OCI-LY3 (cell line): ENCODE measurements around the gene GBX2.

Experiments used
- H2AFZ ChIP-seq: fragments of 200-600, 300-600 bp; shearing (Covaris generic); 2 replicates; pipeline ENCODE4 v1.6.0; 2014; ENCODE audit warnings: antibody characterized with exemption, low read depth, low read length
- H3K27ac ChIP-seq: fragments of 200-600, 300-600 bp; sonication (generic); 2 replicates; pipeline ENCODE4 v1.5.1; 2014; ENCODE audit warnings: mild to moderate bottlenecking, low read length, moderate library complexity, mixed read lengths
- H3K27me3 ChIP-seq: fragments of 200-600, 300-600 bp; sonication (generic); 2 replicates; pipeline ENCODE4 v1.6.1; 2014; ENCODE audit warnings: low read depth, low read length, mixed read lengths
- H3K36me3 ChIP-seq: fragments of 200-600, 300-600 bp; sonication (generic); replicated peaks from 2 replicates; pipeline ENCODE3; 2014; ENCODE audit warnings: low read depth, low read length, mixed read lengths
- H3K4me1 ChIP-seq: fragments of 300-600, 200-600 bp; sonication (generic); 2 replicates; pipeline ENCODE4 v1.6.1; 2014; ENCODE audit warnings: low read length, mixed read lengths
- H3K4me2 ChIP-seq: fragments of 200-600, 300-600 bp; sonication (generic); 2 replicates; pipeline ENCODE4 v1.6.1; 2014; ENCODE audit warnings: low read length, mixed read lengths
- H3K4me3 ChIP-seq: fragments of 300-600, 200-600 bp; sonication (generic); 2 replicates; pipeline ENCODE4 v1.5.1; 2014; ENCODE audit warnings: antibody characterized with exemption, mild to moderate bottlenecking, low read length, moderate library complexity
- H3K79me2 ChIP-seq: fragments of 300-600, 200-600 bp; shearing (Covaris generic); 2 replicates; pipeline ENCODE4 v1.6.1; 2014; ENCODE audit warnings: mild to moderate bottlenecking, low read length, mixed read lengths
- H3K9ac ChIP-seq: fragments of 300-600, 200-600 bp; shearing (Covaris generic); 2 replicates; pipeline ENCODE4 v1.6.0; 2014; ENCODE audit warnings: mild to moderate bottlenecking, low read length, moderate library complexity
- H3K9me3 ChIP-seq: fragments of 200-600, 300-600 bp; shearing (Covaris generic); 2 replicates; pipeline ENCODE4 v1.6.1; 2014; ENCODE audit warnings: low read length, mixed read lengths; ENCODE audit not compliant: insufficient read depth
- H4K20me1 ChIP-seq: fragments of 200-600, 300-600 bp; sonication (generic); 2 replicates; pipeline ENCODE4 v1.6.1; 2016; ENCODE audit warnings: low read length, mixed read lengths; ENCODE audit not compliant: insufficient read depth
- EZH2phosphoT487 ChIP-seq: fragments of 200-600 bp; shearing (Covaris generic); IDR thresholded peaks from 2 replicates; pipeline ENCODE4 v1.6.1; 2018; ENCODE audit warnings: antibody characterized with exemption, mixed run types, low read depth
- TF ChIP-seq, protein P1 (sequence below): fragments of 200-600, 300-600 bp; sonication (generic); IDR thresholded peaks from 2 replicates; pipeline ENCODE4 v1.5.1; 2014; ENCODE audit warnings: antibody characterized with exemption, low read length, low read depth

The GBX2 gene

GRCh38 chr2:236215196-236215595 lies 47.0 kb upstream of the GBX2 start:
- H4K20me1 ChIP-seq = no peaks in the 10 kb centered on the region
- TF ChIP-seq, protein P1, sequence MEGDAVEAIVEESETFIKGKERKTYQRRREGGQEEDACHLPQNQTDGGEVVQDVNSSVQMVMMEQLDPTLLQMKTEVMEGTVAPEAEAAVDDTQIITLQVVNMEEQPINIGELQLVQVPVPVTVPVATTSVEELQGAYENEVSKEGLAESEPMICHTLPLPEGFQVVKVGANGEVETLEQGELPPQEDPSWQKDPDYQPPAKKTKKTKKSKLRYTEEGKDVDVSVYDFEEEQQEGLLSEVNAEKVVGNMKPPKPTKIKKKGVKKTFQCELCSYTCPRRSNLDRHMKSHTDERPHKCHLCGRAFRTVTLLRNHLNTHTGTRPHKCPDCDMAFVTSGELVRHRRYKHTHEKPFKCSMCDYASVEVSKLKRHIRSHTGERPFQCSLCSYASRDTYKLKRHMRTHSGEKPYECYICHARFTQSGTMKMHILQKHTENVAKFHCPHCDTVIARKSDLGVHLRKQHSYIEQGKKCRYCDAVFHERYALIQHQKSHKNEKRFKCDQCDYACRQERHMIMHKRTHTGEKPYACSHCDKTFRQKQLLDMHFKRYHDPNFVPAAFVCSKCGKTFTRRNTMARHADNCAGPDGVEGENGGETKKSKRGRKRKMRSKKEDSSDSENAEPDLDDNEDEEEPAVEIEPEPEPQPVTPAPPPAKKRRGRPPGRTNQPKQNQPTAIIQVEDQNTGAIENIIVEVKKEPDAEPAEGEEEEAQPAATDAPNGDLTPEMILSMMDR = no peak
- TF ChIP-seq EZH2phosphoT487 = no peak
- no peak overlapping the region for H3K9ac ChIP-seq
- H2AFZ ChIP-seq = no peak overlapping the region
- no peak overlapping the region for H3K4me2 ChIP-seq
- H3K4me1 ChIP-seq = no peaks in the 10 kb centered on the region
- no peaks in the 10 kb centered on the region for H3K79me2 ChIP-seq
- H3K4me3 ChIP-seq = no peak overlapping the region
- no peaks in the 10 kb centered on the region for H3K9me3 ChIP-seq
- no peak overlapping the region for H3K27ac ChIP-seq
- no peaks in the 10 kb centered on the region for H3K36me3 ChIP-seq
- no peaks in the 10 kb centered on the region for H3K27me3 ChIP-seq

- no peaks in the 10 kb centered on the region for H3K27me3 ChIP-seq
- H3K9ac ChIP-seq = no peak overlapping the region
- TF ChIP-seq, protein P1 = no peak
- TF ChIP-seq EZH2phosphoT487 = no peak
- no peak overlapping the region for H3K4me3 ChIP-seq
- no peaks in the 10 kb centered on the region for H3K79me2 ChIP-seq
- no peaks in the 10 kb centered on the region for H3K9me3 ChIP-seq
- H3K4me2 ChIP-seq = no peak overlapping the region
- no peaks in the 10 kb centered on the region for H4K20me1 ChIP-seq
- no peaks in the 10 kb centered on the region for H3K4me1 ChIP-seq
- no peak overlapping the region for H2AFZ ChIP-seq
- no peaks in the 10 kb centered on the region for H3K36me3 ChIP-seq
- H3K27ac ChIP-seq = no peak overlapping the region
Observed at GRCh38 chr2:236214376-236214995, 46.3 kb upstream of the GBX2 start.

DNA sequence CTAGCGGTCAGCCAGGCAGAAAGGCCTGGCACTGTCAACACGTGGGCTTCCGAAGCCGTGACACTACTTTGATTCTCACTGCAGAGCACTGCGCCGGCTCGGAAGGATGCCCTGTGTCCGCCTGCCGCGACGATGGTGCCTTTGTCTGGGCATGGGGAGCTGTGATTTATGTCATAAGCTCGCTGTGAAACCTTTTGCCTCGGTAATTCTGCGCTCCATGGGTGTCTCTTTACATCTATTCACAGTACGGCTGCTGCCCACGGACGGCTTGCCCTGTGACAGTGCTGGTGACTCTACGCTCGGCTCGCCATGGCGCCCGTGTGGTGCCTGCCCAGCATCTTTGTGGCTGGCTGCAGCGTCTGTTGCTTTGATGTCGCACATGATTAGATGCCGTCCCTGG lies 43.1 kb upstream of the GBX2 start:
- TF ChIP-seq, protein P1 = no peak
- TF ChIP-seq EZH2phosphoT487 = no peak
- no peak overlapping the region for H3K27ac ChIP-seq

DNA sequence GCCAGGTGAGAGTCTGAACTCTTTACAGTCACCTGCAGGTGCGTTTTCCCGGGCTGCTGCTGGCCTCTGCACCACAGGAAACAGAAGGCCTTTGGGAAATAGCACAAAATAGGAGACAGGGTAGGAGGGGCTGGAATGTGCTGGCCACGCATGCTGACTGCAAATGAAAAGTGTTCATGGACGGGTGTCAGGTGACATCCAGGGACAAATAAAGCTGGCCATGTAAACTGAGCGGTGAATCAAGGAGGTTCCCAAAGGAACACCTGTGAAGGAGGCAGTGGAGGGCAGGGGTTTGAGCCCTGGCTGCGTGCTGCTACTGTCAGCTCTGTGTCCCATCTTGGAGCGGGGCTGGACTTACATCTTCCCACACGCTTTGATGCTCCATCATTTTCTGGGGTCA lies 42.4 kb upstream of the GBX2 start:
- Histone ChIP-seq H3K4me1 (no peaks in the 10 kb centered on the region), H3K4me3 (no peak overlapping the region), H4K20me1 (no peaks in the 10 kb centered on the region), H3K9ac (no peak overlapping the region), H3K9me3 (no peaks in the 10 kb centered on the region), H3K79me2 (no peaks in the 10 kb centered on the region), H3K4me2 (no peak overlapping the region), H3K27ac (no peak overlapping the region), H2AFZ (no peak overlapping the region), H3K36me3 (no peaks in the 10 kb centered on the region), H3K27me3 (no peaks in the 10 kb centered on the region)
- TF ChIP-seq EZH2phosphoT487 = no peak
- TF ChIP-seq, protein P1 = no peak

More for the DNA sequence above, 43.1 kb upstream of the GBX2 start:
- Histone ChIP-seq H3K27me3 (no peaks in the 10 kb centered on the region), H3K4me3 (no peak overlapping the region), H3K4me1 (no peaks in the 10 kb centered on the region), H2AFZ (no peak overlapping the region), H3K4me2 (no peak overlapping the region), H3K36me3 (no peaks in the 10 kb centered on the region), H3K79me2 (no peaks in the 10 kb centered on the region), H3K9ac (no peak overlapping the region), H4K20me1 (no peaks in the 10 kb centered on the region), H3K9me3 (no peaks in the 10 kb centered on the region)
